ENCODE measurements around the gene DIPK1B.
"Not testable (repeated sequence)": the region's sequence is repeated elsewhere in the genome, so short reads cannot be mapped to it uniquely, and the experiment has no call there.

The DIPK1B gene

DNA sequence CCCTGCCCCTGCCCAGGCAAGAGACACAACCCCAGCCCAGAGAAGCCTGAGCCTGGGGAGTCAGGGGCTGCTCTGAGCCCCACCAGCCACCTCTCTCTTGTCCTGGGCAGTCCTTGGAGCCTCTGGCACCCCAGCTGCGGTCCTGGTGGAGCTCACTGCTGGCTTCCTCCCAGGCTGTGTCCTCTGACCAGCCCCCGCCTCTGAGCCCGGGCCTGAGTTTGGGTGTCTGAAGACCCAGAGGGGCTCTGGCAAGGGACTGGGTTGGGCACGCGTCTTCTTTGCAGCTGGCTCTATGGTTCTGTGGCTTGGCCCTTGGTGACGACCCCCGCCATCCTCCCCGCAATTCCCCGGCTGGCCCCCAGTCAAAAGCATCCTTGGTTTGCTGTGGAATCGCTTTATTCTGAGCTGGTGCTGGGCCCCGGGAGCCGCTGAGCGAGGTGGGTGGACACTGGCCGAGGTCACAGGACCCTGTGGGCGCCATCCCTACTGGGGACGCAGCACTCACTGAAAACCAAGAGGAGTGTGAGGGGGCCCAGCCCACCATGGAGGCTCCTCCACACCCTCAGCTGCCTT lies 31.4 kb downstream of the DIPK1B start:
- no peak for DNase-seq
- intact Hi-C loops (cut with DNase I), result no loop called here

DNA sequence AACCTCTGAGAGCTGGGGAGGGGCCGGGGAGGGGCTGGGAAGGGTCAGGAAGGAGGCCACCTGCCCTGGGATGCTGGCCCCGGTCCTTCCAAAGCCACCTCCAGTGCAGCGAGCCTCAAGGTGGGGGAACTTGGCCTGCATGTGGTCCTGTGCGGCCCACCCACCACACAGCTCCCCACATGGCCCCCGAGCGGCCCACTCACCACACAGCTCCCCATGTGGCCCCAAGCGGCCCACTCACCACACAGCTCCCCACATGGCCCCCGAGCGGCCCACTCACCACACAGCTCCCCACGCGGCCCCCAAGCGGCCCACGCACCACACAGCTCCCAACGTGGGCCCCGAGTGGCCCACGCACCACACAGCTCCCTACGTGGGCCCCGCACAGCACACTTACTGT lies 32.4 kb downstream of the DIPK1B start:
- intact Hi-C loops (cut with DNase I), result no loop called here
- DNase-seq, result no peak

DNA sequence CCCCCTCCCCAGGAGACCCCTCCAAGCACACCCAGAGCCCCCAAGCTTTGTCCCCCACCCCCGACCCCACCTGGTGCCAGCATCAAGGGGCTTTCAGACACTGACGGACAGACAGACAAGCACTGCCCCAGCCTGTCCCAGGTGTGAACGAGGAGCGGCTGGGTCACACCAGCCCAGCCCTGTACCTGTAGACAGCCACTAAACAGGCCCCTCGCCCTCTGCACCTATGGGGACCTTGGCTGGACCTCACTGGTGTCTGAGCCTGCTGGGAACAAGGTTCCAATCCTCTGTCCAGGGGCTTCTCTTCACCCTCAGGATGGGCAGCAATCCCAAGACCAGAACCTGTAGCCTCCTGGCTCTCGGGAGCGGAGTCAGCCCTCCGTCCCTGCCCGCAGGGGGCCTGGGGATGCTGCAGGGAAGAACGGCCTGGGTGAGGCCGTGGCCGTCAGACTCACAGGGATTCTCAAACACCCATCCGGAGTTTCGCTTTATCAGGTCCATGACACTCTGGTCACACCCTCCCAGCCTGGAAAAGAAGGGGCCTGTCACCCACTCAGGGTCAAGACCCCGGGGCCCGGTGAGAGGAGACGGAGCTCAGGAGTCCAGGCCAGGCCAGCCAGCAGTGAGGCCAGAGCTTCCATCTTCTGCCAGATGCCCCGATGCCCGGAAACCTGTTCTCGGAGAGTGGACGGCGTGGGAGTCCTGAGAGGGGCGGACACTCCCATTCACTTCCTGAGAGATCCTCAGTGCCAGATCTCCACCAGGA lies 33.2 kb downstream of the DIPK1B start:
- DNase-seq, result no peak
- intact Hi-C loops (cut with DNase I), result no loop called here

DNA sequence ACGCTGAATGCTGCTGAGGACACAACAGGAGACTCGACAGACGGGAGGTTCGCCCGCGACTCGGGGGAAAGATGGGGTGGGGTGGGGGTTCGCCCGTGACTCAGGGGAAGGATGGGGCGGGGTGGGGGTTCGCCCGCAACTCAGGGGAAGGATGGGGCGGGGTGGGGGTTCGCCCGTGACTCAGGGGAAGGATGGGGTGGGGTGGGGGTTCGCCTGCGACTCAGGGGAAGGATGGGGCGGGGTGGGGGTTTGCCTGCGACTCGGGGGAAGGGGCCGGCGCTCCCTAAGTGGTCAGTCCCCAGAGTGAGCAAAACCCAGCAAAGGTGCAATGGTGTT lies 33.8 kb downstream of the DIPK1B start:
- no peak for DNase-seq
- intact Hi-C loops (cut with DNase I), result no loop called here

DNA sequence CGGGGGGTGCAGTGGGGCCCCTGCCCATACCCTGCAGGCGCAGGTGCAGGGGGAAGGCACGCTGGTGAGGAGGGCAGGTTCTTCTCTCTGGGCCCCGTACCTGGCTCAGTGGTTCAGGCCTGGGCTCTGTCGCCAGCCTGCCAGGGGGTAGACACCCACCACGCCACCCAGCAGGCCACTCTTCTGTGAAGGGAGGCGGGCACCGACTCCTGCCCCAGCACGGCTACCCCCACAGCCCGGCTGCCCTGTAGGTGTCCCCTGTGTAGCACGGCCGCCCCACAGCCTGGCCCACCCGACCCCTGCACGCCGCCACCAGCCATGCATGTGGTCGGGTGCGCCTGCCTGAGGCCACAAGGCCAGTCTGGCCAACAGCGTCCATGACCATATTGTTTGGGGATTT lies 34.2 kb downstream of the DIPK1B start:
- intact Hi-C loops (cut with DNase I), result no loop called here

DNA sequence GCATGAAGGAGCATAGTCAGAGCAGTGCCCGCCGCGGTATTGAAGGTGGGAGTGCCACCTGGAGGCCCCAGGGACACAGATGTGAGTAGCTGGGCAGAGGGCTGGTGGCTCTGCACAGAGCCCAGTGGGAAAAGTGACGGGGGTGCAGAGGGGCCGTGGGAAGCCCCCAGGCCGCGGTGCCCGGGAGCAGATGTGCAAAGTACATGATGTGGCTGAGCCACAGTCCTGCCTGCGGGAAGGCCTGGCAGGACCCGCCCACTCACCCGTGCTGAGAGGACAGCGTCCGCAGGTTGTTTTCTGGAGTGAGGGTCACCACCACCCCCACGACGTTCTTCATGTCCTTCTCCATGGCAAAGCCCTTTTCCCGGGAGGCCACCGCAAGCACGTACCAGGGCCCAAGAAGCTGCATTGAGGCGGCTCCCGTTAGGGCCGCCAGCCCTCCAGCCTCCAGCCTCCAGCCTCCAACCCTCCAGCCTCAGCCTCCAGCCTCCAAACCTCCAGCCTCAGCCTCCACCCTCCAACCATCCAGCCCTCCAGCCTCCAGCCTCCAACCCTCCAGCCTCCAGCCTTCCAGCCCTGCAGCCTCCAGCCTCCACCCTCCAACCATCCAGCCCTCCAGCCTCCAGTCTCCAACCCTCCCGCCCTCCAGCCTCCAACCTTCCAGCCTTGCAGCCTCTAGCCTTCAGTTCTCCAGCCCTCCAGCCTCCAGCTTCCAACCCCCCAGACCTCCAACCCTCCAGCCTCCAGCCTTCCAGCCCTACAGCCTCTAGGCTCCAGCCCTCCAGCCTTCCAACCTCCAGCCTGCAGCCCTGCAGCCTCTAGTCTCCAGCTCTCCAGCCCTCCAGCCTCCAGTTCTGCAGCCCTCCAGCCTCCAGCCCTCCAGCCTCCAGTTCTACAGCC lies 35.0 kb downstream of the DIPK1B start:
- DNase-seq, result no peak
- intact Hi-C loops (cut with DNase I), result no loop called here

More for the DNA sequence above, 34.2 kb downstream of the DIPK1B start:
- DNase-seq, result no peak

DNA sequence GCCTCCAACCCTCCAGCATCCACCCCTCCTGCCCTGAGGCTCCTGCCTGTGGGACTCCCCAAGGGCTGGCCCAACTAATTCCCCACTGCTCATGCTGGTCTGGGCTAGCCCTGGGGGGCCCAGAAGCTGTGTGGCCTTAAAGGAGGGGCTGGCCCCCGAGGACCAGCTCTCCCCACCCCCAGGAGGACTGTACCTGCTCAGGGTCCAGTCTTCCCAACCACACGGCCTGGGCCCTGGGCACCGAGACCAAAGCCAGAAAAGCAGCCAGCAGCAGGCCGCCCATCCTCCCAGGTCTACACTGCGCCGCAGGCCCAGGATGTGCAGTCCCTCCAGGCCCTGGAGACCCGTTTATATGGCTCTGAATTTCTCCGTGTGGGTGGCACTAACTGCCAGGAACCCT lies 35.8 kb downstream of the DIPK1B start, which contains the start of gene LCN6:
Gene LCN6, minus strand, starts transcription at position 325 of the 400 bp plus-strand sequence. Its CDS starts 42 bp downstream, at position 283.
- intact Hi-C loops (cut with DNase I), result no loop called here
- DNase-seq, result no peak

DNA sequence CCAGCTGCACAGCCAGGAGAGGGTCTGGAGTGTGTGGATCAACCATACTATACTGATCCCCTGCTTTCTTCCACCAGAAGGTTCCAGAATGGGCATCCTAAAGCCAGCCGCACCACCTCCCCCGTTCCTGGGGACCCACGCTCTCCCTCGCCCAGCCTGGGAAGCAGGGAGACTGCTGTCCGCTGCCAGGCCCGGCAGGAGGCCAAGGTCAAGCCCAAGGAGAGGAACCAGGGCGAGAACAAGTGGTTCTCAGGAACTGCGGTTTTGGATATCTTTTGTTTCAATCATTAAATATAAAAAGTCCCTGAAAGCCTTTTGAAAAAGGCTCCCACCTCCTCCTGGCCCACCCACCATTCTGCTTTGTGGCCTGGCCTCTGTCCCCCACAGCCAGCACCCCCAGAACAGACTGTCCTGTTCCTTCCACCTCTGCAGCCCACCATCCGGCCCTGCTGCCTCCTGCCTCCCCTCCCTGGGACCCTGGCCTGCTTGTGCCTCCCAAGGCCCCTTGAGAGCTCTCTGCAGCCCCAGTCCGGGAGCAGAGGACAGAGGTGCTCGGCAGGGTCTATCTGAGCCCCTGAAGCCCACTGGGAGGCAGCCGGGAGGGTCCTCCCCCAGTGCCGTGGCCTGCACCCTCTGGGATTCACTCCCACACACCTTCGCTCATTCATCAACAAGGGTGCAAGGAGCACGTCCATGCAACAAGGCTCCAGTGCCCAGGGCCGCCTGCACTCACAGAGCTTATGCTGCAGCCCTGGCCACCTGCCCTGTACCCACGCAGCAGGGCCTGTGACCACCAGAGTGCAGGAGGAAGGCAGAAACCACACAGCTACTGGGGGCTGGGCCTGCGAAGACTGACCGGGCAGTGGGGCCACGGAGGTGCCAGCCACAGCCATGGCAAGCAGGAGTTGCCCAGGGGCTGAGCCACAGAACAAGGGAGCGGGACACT lies 36.6 kb downstream of the DIPK1B start:
- peak in 1 of 42 donors; percentile 38 for DNase-seq
- intact Hi-C loops (cut with DNase I), result no loop called here

DNA sequence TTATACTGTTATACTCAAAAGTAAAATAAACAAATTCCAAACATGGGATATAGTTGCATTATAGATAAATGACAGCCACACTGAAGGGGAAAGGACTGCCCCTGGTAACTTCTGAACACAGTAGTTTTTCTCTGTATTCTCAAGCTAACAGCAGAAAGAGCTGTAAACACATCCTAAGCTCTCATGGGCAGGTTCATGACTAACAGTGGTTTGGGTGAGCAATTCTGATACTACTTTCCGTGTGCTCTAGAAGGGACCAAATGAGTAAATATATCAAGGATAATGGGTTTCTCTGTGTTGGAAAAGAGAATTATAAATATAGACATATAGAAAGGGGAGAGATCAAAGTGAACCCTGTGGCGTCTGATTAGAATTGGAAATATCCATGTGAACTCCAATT lies 38.2 kb downstream of the DIPK1B start:
- no peak for DNase-seq
- intact Hi-C loops (cut with DNase I), result no loop called here

DNA sequence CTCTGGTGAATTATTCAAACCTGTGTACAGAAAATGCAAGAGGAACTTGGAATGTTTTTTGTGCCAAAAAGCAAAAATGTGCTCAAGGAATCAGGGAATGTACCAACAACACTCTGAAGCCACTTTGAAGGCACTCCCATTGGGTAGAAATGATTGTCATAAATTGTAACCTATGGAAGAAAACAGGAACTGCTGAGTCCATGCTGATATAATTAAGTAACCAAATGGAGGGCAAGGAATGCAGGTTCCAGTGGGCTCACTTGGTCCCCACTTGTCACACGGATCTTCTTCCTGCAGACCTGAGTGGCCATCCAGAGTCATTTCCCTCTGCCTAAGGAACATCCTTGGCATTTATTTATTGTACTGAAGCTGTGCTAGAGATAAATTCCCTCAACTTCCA lies 38.9 kb downstream of the DIPK1B start:
- DNase-seq, result no peak
- intact Hi-C loops (cut with DNase I), result no loop called here

DNA sequence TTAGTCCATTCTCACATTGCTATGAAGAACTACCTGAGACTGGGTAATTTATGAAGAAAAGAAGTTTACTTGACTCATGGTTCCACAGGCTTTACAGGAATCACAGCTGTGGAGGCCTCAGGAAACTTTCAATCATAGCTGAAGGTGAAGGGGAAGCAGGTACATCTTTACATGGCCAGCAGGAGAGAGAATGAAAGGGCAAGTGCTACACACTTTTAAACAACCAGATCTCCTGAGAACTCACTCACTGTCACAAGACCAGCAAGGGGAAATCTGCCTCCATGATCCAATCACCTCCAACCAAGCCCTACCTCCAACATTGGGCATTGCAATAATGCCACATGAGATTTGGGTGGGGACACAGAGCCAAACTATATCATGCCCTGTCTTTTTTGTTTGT lies 39.4 kb downstream of the DIPK1B start:
- intact Hi-C loops (cut with DNase I), result no loop called here
- no peak for DNase-seq

DNA sequence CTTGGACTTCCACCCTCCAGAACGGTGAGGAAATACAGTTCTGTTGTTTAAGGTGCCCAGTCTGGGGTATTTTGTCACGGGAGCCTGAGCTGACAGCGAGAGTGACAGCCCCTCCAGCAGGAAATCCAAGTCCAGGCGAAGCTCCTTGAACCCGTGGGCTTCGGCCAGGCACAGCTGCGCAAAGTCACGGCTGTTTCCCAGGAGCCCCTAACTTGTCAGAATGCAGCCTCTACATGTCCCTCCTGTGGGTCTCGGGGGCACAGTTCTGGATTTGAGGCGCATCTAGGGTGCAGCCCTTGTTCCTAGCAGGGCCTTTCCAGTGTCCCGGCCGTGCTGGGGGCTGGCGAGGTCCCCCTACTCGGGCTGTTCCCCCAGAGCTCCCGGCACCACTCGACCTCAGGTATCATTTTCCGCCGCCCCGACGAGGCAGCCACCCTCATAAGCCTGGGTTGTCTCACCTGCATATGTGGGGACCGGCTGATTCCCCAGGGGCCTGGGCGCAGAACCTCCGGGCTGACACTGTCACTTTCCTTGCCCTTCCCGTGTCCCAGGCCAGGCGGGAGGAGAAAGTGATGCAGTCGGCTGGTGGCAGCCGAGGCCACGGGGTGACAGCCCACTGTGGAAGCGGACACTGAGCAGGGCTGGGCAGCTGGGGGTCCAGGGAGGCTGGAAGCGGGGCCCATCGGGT lies 41.1 kb downstream of the DIPK1B start:
- no peak for DNase-seq
- intact Hi-C loops (cut with DNase I), result no loop called here

DNA sequence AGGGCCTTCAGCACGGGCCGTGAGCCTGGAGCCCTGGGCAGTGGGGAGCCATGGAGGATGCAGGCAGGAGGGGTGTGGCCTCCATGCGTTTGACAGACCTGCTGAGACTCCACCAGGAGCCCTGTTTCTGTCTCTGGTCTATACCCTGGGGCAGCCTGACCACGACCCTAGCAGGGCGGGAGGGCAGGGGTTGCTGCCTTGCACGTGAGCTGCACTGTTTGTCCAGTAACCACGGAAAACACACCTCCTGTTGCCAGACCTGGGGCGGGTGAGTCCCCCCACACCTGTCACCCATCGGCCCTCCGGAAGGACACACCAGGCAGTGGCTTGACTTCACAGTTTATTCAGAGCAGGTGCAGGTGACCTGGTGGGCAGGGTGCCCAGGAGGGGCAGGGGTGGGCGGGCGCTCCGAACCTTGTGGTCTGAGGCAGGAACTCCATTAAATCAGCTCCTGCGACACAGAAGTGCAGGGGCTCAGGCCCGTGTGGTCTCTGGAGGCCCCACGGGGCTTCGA lies 41.7 kb downstream of the DIPK1B start:
- intact Hi-C loops (cut with DNase I), result no loop called here
- DNase-seq, result no peak

DNA sequence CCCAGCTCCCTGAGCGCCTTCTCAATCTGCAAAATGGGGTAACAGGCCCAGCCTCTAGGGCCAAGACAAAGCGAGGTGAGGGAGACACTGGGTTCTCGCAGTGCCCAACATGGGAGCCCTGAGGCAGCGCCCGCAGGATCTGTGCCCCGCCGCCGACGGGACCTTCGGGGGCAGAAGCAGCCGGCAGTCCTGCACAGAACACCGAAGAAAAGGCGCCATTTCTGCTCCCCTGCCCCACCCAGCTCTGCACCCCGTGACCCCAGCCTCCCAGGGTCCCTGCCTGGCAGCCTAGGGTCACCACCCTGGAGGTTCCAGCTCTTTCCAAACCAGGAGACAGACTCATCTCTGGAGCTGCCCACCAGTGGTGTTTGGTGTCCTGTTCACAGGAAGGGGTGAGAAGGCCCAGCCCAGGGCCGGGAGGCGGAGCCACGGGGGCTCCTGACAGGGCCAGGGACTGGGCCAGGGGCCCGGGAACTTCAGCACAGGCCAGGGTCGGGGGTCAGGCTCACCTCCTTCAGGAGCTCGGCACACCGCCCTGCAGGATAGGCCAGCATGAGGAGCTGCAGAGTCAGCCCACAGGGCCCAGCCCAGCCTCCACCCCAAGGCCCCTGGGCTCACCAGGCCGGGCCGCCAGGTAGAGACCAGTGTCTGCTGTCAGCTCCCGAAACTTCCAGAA lies 42.4 kb downstream of the DIPK1B start:
- intact Hi-C loops (cut with DNase I), result no loop called here
- DNase-seq, result no peak

DNA sequence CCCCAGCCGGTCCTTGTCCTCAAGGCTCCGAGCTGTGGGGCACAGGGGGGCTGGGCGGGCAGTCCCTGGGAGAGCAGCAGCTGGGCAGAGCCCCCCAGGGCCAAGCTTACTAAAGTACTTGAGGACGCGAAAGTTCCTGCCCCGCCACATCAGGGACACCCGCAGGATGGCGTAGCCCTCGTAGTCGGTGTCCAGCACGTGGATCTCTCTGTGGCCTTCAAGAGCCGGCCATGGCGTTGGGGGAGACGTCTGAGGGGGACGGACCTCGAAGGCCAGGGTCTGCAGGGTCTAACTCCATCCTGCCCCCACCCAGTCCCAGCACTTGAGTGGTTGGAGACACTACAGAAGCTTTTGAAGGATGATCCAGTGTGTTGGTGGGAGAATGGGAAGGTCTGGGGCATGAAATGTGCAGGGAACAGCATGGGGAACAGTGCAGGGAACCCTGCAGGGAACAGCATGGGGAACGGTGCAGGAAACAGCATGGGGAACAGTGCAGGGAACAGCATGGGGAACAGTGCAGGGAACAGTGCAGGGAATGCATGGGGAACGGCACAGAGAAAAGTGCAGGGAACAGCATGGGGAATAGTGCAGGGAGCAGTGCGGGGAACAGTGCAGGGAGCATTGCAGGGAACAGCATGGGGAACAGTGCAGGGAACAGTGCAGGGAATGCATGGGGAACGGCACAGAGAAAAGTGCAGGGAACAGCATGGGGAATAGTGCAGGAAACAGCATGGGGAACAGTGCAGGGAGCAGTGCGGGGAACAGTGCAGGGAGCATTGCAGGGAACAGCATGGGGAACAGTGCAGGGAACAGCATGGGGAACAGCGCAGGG lies 43.1 kb downstream of the DIPK1B start:
- DNase-seq; intact Hi-C loops (cut with DNase I): not testable (repeated sequence)

DNA sequence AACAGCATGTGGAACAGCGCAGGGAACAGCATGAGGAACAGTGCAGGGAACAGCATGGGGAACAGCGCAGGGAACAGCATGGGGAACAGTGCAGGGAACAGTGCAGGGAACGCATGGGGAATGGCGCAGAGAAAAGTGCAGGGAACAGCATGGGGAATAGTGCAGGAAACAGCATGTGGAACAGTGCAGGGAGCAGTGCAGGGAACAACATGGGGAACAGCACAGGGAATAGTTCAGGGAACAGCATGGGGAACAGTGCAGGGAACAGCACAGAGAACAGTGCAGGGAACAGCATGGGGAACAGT lies 43.7 kb downstream of the DIPK1B start:
- DNase-seq, result no peak
- intact Hi-C loops (cut with DNase I), result no loop called here

DNA sequence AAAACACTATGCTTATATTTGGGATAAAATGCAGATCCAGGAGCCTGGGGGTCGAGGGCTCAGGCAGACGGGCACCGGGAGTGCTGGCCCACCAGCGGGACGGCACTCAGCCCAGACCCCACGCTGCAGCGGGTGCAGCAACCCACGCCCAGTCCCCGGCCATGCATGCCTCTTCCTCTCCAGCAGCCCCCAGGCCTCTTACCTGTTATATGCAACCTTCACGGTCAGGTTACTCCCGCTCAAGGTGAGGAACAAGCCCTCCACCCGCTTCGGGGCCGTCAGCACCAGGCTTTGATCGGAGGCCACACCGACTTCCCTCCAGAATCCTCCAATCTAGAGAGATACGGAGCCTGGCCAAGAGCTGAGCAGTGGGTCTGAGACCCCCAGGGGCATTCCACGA lies 44.5 kb downstream of the DIPK1B start:
- intact Hi-C loops (cut with DNase I), result no loop called here
- no peak for DNase-seq
